Activated B cell treated with CpG ODN at 0.5 μM for 24 hours (primary cell): Measurements from ENCODE around the gene LCTL. TPM values are rescaled to one million over a fixed set of nuclear protein-coding genes. Genes with fewer than 3 reads are reported as not detected.
"Not testable (repeated sequence)": the region's sequence is repeated elsewhere in the genome, so short reads cannot be mapped to it uniquely, and the experiment has no call there.

Experiments
- ATAC-seq: fragments of 200-7000 bp; cut with Tn5 transposase; one replicate; pipeline ENCODE4 v1.10.0; 2021; ENCODE audit warnings: low read depth, mild to moderate bottlenecking, moderate library complexity
- CTCF ChIA-PET: fragments of 350-600 bp; sonication (Branson Sonifier 250); formaldehyde crosslinking; loops from one replicate; lab custom pipeline; 2021; ENCODE audit warnings: antibody characterized with exemption; lab: Charles Lee
- POLR2A ChIA-PET: fragments of 350-600 bp; sonication (Branson Sonifier 250); formaldehyde crosslinking; loops from one replicate; lab custom pipeline; 2021; ENCODE audit warnings: antibody characterized with exemption; lab: Charles Lee
- DNase-seq: peaks from one replicate; pipeline ENCODE4 v3.0.0; 2022
- H3K27ac Mint-ChIP-seq: one replicate; pipeline ENCODE4 v1.8.0; 2020; ENCODE audit warnings: mixed read lengths
- H3K27me3 Mint-ChIP-seq: one replicate; pipeline ENCODE4 v1.8.0; 2021; ENCODE audit warnings: mixed read lengths
- H3K36me3 Mint-ChIP-seq: one replicate; pipeline ENCODE4 v1.8.0; 2021; ENCODE audit warnings: low read depth, mixed read lengths
- H3K4me1 Mint-ChIP-seq: one replicate; pipeline ENCODE4 v1.8.0; 2021; ENCODE audit warnings: mixed read lengths
- H3K4me3 Mint-ChIP-seq: one replicate; pipeline ENCODE4 v1.8.0; 2020; ENCODE audit warnings: mild to moderate bottlenecking, mixed read lengths
- H3K9me3 Mint-ChIP-seq: one replicate; pipeline ENCODE4 v1.8.0; 2020; ENCODE audit warnings: mixed read lengths
- intact Hi-C: fragments of 100-400 bp; cut with micrococcal nuclease; formaldehyde crosslinking; loops from one replicate; pipeline ENCODE4 v1.15.1; 2024
- total RNA-seq: library from RNA; stranded (reverse); gene quantifications from 2 replicates; pipeline ENCODE4 v1.2.3, GENCODE V29; 2022
- TF ChIP-seq, protein P1 (sequence below): fragments of 200-600 bp; IDR thresholded peaks from one replicate; pipeline ENCODE4 v1.8.0; 2022; ENCODE audit warnings: antibody characterized with exemption, mild to moderate bottlenecking

LCTL gene
- total RNA-seq, 1 donor from 2014 or later, result not detected

DNA sequence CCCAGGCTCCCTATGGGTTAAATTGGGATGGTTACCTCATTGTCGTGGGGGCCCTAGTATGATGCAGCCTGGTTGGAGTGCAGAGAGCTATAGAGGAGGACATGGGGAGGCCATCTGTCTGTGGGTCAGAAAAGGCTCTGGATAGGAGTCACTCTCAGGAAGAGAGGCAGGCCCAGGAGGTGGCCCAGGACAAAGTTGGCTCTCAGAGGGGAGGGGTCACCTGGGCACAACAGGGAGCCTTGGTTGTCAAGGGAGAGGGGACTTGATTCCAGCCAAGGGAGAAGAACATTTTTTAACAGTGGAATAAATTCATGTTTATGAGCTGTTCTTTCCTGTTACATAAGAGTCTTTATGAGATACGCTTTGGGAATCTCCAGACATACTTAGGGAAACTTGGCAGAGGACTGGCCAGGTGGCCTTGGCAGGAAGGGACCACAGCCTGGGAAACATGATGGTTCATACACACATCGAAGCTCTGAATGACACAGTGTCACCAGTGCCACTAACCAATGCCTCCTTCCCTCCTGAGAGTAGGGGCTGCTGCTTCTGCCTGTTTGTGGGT, 27.5 kb upstream of the LCTL start:
- no peak overlapping the region for H3K4me3 Mint-ChIP-seq
- no peaks in the 10 kb centered on the region for H3K4me1 Mint-ChIP-seq
- TF ChIP-seq, protein P1, sequence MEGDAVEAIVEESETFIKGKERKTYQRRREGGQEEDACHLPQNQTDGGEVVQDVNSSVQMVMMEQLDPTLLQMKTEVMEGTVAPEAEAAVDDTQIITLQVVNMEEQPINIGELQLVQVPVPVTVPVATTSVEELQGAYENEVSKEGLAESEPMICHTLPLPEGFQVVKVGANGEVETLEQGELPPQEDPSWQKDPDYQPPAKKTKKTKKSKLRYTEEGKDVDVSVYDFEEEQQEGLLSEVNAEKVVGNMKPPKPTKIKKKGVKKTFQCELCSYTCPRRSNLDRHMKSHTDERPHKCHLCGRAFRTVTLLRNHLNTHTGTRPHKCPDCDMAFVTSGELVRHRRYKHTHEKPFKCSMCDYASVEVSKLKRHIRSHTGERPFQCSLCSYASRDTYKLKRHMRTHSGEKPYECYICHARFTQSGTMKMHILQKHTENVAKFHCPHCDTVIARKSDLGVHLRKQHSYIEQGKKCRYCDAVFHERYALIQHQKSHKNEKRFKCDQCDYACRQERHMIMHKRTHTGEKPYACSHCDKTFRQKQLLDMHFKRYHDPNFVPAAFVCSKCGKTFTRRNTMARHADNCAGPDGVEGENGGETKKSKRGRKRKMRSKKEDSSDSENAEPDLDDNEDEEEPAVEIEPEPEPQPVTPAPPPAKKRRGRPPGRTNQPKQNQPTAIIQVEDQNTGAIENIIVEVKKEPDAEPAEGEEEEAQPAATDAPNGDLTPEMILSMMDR, result no peak
- intact Hi-C loops, result no loop called here
- ChIA-PET POLR2A (no interaction called here), CTCF (no interaction called here)
- H3K27me3 Mint-ChIP-seq, result peaks cover 5% of the 10 kb centered on the region
- no peak for DNase-seq
- ATAC-seq, result no peak
- no peak overlapping the region for H3K27ac Mint-ChIP-seq
- no peaks in the 10 kb centered on the region for H3K9me3 Mint-ChIP-seq
- H3K36me3 Mint-ChIP-seq, result no peaks in the 10 kb centered on the region

DNA sequence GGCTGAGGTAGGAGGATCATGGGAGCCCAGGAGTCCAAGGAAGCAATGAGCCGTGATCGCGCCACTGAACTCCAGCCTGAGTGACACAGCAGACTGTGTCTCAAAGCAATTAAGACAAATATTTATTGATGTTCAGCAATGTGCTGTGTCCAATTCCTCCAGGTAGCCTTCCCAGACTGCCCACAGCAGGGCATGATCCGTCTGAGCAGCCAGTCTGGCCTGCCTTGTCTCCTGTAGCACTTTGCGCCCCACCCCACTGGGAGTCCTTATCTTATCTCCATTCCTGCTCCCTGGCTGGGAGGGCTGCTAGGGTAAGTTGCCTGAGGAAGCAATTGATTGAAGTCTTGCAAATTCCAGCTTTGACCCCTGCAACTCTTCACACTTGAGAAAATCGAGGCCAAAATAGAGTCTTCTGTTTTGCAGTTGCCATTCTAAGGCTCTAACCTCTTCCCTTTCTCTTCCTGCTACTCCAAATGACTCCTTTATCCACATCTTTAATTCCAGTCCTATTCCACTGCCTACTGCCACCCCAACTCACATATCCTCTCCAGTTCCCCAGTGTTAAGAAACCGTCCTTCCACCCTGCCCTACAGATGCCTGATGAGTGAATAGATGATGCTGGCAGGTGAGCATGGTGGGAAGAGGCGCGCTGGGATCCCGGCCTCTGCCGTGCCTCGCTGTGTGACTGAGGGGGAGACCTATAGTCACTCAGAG, 26.9 kb upstream of the LCTL start:
- H3K27ac Mint-ChIP-seq, result no peak overlapping the region
- CTCF ChIA-PET, result no interaction called here

DNA sequence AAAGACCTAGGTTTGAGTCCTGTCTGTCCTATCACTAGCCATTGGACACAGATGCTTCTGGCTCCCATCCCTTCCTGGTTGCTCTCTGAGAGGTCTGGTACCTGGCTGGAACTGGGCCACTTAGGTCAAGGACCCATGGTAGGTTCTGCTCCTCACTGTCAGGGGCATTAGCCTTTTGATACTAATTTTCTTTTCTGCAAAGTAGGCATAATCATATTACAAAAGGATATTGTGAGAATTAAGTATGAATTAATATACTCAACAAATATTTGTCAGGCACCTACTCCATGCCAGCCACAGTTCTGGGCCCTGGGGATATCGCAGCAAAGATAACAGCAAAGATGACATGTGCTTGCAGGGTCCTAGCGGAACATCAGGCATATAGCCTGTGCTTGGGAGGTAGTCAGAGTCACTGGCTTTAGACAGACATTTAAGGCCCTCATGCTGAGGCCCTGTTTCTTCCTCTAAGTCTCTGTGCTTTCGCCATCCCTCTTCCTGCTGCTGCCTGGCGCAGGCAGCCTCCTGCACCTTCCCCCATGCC, 25.6 kb upstream of the LCTL start:
- no peak for DNase-seq
- H3K9me3 Mint-ChIP-seq, result no peaks in the 10 kb centered on the region

More for the DNA sequence above, 26.9 kb upstream of the LCTL start:
- Mint-ChIP-seq H3K9me3 (no peaks in the 10 kb centered on the region), H3K4me3 (no peak overlapping the region), H3K27me3 (peaks cover 11% of the 10 kb centered on the region), H3K4me1 (no peaks in the 10 kb centered on the region), H3K36me3 (no peaks in the 10 kb centered on the region)
- TF ChIP-seq, protein P1, result no peak
- no peak for DNase-seq
- POLR2A ChIA-PET, result no interaction called here
- intact Hi-C loops, result no loop called here
- no peak for ATAC-seq

DNA sequence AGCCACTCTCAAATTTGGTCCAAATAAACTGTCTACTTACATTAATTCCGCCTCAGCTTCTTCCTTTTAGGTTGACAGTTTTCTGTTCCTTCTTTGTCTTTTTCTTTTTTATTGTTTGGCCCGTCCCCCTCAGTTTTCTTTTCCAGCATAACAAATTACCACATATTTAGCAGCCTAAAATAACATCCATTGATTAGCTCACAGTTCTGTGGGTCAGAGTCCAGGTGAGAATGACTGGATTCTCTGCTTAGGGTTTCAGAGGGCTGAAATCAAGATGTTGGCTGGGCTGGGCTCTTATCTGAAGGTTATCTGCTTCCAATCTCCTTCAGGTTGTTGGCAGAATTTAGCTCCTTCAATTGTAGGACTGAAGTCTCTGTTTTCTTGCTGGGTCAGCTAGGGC, 24.6 kb upstream of the LCTL start:
- DNase-seq (no peak), ATAC-seq (no peak)
- H3K4me1 Mint-ChIP-seq, result no peaks in the 10 kb centered on the region
- no peak overlapping the region for H3K4me3 Mint-ChIP-seq
- TF ChIP-seq, protein P1, result no peak
- H3K27me3 Mint-ChIP-seq, result peaks cover 19% of the 10 kb centered on the region
- H3K9me3 Mint-ChIP-seq, result no peaks in the 10 kb centered on the region
- ChIA-PET CTCF (no interaction called here), POLR2A (no interaction called here)
- intact Hi-C loops, result no loop called here
- no peaks in the 10 kb centered on the region for H3K36me3 Mint-ChIP-seq
- no peak overlapping the region for H3K27ac Mint-ChIP-seq

More for the DNA sequence above, 25.6 kb upstream of the LCTL start:
- ChIA-PET POLR2A (no interaction called here), CTCF (no interaction called here)
- no peak for ATAC-seq
- intact Hi-C loops, result no loop called here
- Mint-ChIP-seq H3K4me3 (no peak overlapping the region), H3K27me3 (peaks cover 17% of the 10 kb centered on the region), H3K4me1 (no peaks in the 10 kb centered on the region), H3K36me3 (no peaks in the 10 kb centered on the region), H3K27ac (no peak overlapping the region)
- TF ChIP-seq, protein P1, result no peak

DNA sequence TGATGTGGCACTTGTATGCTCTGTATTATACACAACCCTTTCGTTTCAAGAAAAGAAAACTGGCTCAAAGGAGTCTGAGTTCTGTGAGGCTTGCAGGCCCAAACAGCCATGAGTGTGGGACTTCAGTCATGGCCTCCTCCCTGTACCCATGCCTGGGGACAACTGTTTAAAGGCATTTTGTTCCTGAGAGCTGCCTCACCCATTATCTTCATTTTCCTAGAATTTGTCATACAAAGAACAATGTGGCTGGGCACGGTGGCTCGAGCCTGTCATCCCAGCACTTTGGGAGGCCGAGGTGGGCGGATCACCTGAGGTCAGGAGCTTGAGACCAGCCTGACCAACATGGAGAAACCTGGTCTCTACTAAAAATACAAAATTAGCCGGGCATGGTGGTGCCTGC, 23.6 kb upstream of the LCTL start:
- H3K4me3 Mint-ChIP-seq, H3K27ac Mint-ChIP-seq, POLR2A ChIA-PET, H3K9me3 Mint-ChIP-seq, ATAC-seq, H3K4me1 Mint-ChIP-seq, H3K36me3 Mint-ChIP-seq, intact Hi-C loops, DNase-seq: not testable (repeated sequence)
- H3K27me3 Mint-ChIP-seq, result peaks cover 19% of the 10 kb centered on the region
- CTCF ChIA-PET, result interaction anchor here (1.3 kb wide), 1 partner anchor 15 kb away, joined by 3 read pairs; no protein-coding TSS in a partner anchor
